B cell (primary cell): ENCODE measurements around the gene RANBP3. TPM values are rescaled to one million over a fixed set of nuclear protein-coding genes. Genes with fewer than 3 reads are reported as not detected.
"Not testable (repeated sequence)": the region's sequence is repeated elsewhere in the genome, so short reads cannot be mapped to it uniquely, and the experiment has no call there.

Source experiments
- ATAC-seq: fragments of 200-7000 bp; cut with Tn5 transposase; one replicate; pipeline ENCODE4 v1.10.0; 2021; ENCODE audit warnings: low read depth, mild to moderate bottlenecking, moderate number of reproducible peaks, moderate library complexity
- CTCF ChIA-PET: fragments of 350-600 bp; sonication (Branson Sonifier 250); formaldehyde crosslinking; loops from one replicate; lab custom pipeline; 2021; ENCODE audit warnings: antibody characterized with exemption, inconsistent platforms; lab: Charles Lee
- POLR2A ChIA-PET: fragments of 350-600 bp; sonication (Branson Sonifier 250); formaldehyde crosslinking; loops from one replicate; lab custom pipeline; 2021; ENCODE audit warnings: antibody characterized with exemption; lab: Charles Lee
- DNase-seq: peaks from one replicate; pipeline ENCODE4 v3.0.0; 2013
- H2AFZ ChIP-seq: 2 replicates; pipeline ENCODE4 v1.6.1; 2012; ENCODE audit warnings: mild to moderate bottlenecking, low read depth, low read length; ENCODE audit not compliant: insufficient read depth, poor library complexity, severe bottlenecking
- H3K27ac ChIP-seq, 2 donors: 1 replicate in 1 of 2; 2 replicates in 1 of 2; pipeline ENCODE4 v1.5.1; 2012 to 2013; ENCODE audit warnings: low read length in 2 of 2, mild to moderate bottlenecking in 2 of 2, moderate library complexity in 1 of 2
- H3K27me3 ChIP-seq, 4 experiments: fragments of 200-600 bp in 1 of 4; sonication (generic) in 1 of 4; replicated peaks in 1 of 4; 1 replicate in 2 of 4; 2 replicates in 2 of 4; pipeline versions ENCODE4 v1.6.1 to v1.7.0; 2013 to 2016; ENCODE audit warnings: low read length in 3 of 4, mild to moderate bottlenecking in 2 of 4, mixed read lengths in 1 of 4, moderate library complexity in 1 of 4; ENCODE audit not compliant: insufficient read depth in 4 of 4, control insufficient read depth in 3 of 4; ENCODE audit errors: control extremely low read depth in 1 of 4
- H3K36me3 ChIP-seq, 2 experiments: replicated peaks in 1 of 2; 1 replicate in 1 of 2; 2 replicates in 1 of 2; pipeline versions ENCODE4 v1.6.1 to v1.7.1; 2013; ENCODE audit warnings: low read length in 1 of 2; ENCODE audit not compliant: insufficient read depth in 2 of 2, control insufficient read depth in 1 of 2; ENCODE audit errors: control extremely low read depth in 1 of 2, extremely low read depth in 1 of 2
- H3K4me1 ChIP-seq, 2 donors: fragments of 200-600 bp in 1 of 2; sonication (generic) in 1 of 2; 1 replicate in 1 of 2; 2 replicates in 1 of 2; pipeline versions ENCODE4 v1.5.1 to v1.6.1; 2013 to 2017; ENCODE audit warnings: low read length in 2 of 2; ENCODE audit not compliant: control insufficient read depth in 2 of 2, insufficient read depth in 2 of 2
- H3K4me2 ChIP-seq: replicated peaks from 2 replicates; pipeline ENCODE3; 2012; ENCODE audit warnings: mild to moderate bottlenecking, low read depth, low read length; ENCODE audit not compliant: poor library complexity, severe bottlenecking
- H3K4me3 ChIP-seq, 5 experiments: fragments of 200-600 bp in 1 of 5; sonication (generic) in 1 of 5; 1 replicate in 3 of 5; 2 replicates in 2 of 5; pipeline versions ENCODE4 v1.5.1 to v1.7.0; 2011 to 2016; ENCODE audit warnings: low read length in 4 of 5, mild to moderate bottlenecking in 4 of 5, low read depth in 2 of 5, control low read depth in 1 of 5, moderate library complexity in 1 of 5; ENCODE audit not compliant: insufficient read depth in 1 of 5; ENCODE audit errors: control extremely low read depth in 1 of 5, extremely low read depth in 1 of 5
- H3K79me2 ChIP-seq: fragments of 200-600 bp; sonication (generic); one replicate; pipeline ENCODE4 v1.6.0; 2016; ENCODE audit warnings: low read length; ENCODE audit not compliant: control insufficient read depth, insufficient read depth
- H3K9ac ChIP-seq: fragments of 200-600 bp; sonication (generic); 2 replicates; pipeline ENCODE4 v1.6.1; 2017; ENCODE audit warnings: mild to moderate bottlenecking, low read length, moderate library complexity
- H3K9me3 ChIP-seq, 3 donors: one replicate each; pipeline versions ENCODE4 v1.6.1 to v1.7.1; 2013; ENCODE audit warnings: low read length in 2 of 3; ENCODE audit not compliant: control insufficient read depth in 2 of 3, insufficient read depth in 1 of 3; ENCODE audit errors: control extremely low read depth in 1 of 3
- H4K20me1 ChIP-seq: 2 replicates; pipeline ENCODE4 v1.6.0; 2012; ENCODE audit warnings: mild to moderate bottlenecking, low read length; ENCODE audit not compliant: insufficient read depth, control insufficient read depth, poor library complexity, severe bottlenecking
- H3K27ac Mint-ChIP-seq: one replicate; pipeline ENCODE4 v1.8.0; 2021; ENCODE audit warnings: mixed read lengths
- H3K27me3 Mint-ChIP-seq: one replicate; pipeline ENCODE4 v1.8.0; 2021; ENCODE audit warnings: mixed read lengths
- H3K4me1 Mint-ChIP-seq: one replicate; pipeline ENCODE4 v1.8.0; 2021; ENCODE audit warnings: mixed read lengths
- H3K4me3 Mint-ChIP-seq: one replicate; pipeline ENCODE4 v1.8.0; 2021; ENCODE audit warnings: mixed read lengths
- H3K9me3 Mint-ChIP-seq: one replicate; pipeline ENCODE4 v1.8.0; 2022; ENCODE audit warnings: mixed read lengths; ENCODE audit not compliant: insufficient read depth
- EZH2 ChIP-seq: IDR thresholded peaks from 2 replicates; pipeline ENCODE4 v1.6.1; 2012; ENCODE audit warnings: borderline replicate concordance, low read depth, mild to moderate bottlenecking, moderate library complexity, low read length; ENCODE audit not compliant: insufficient read depth, poor library complexity, severe bottlenecking
- WGBS: methylation state at CpG from one replicate; pipeline ENCODE4 v1.1.5; 2013; ENCODE audit warnings: missing lambda C conversion rate; ENCODE audit not compliant: insufficient coverage; 5-methylcytosine and 5-hydroxymethylcytosine counted together
- intact Hi-C: fragments of 100-400 bp; cut with micrococcal nuclease; formaldehyde crosslinking; loops from one replicate; pipeline ENCODE4 v1.10.0; 2022
- polyA plus RNA-seq: library from polyadenylated mRNA; depleted of rRNA; stranded (reverse); fragments of >200 nt; gene quantifications from 2 replicates; pipeline ENCODE4 v1.2.3, GENCODE V29; 2012
- total RNA-seq, 2 donors: library from RNA; stranded (reverse); fragments of 120-200 nt in 1 of 2; gene quantifications; 1 replicate in 1 of 2; 2 replicates in 1 of 2; pipeline versions ENCODE4 v1.2.3 to v1.2.4, GENCODE V29; 2013 to 2022
- TF ChIP-seq, protein P1 (sequence below): fragments of 200-600 bp; IDR thresholded peaks from one replicate; pipeline ENCODE4 v1.8.0; 2022; ENCODE audit warnings: antibody characterized with exemption, mild to moderate bottlenecking

RANBP3 gene
- total and polyA plus RNA-seq, 2 donors (not counting 1 experiment from before 2014, with no cell fraction given) = 86.7 to 91.7 TPM

DNA sequence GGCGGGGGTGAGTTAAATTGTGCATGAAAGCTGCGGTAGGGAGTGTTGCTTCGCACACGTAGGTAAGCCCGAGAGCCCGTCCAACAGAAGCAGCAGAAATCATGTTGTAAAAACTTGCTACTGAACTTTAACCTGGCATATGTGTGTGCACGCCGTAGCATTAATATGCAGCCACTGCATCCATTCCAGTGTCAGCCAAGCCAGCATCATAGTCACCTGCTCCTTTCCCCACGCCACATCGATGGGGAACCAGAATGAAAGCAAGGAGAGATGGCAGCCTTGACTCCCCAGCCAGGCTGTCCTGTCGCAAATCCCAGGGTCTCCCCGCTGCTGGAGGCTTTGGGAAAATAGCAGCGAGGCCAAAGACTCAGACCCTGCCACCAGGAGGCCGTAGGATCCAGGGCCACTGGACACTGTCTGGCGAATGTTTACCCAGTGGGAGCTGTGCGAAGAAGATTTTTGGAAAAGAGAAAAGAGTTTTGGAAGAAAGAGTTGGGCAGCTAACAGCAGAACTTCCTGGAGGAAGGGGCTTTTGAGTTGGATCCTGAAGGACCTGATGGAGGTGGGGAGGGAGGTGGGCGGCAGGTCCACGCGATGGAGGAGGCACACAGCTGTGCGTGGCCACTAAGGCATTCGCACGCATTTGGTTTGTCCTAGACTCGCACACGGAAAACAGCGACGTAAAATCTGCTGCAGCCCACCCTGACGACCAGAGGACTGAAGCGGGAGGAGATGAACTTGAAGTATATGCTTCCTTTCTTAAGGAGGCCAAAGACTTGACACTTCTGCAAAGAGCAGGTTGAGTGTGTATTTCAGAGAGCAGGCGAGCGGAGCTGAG, 48.7 kb upstream of the RANBP3 start:
- Histone ChIP-seq H3K79me2 (no peaks in the 10 kb centered on the region), H3K27me3 (no peaks in the 10 kb centered on the region), H3K36me3 (no peaks in the 10 kb centered on the region), H3K4me3 (no peak overlapping the region), H3K27ac (no peak overlapping the region), H3K9me3 (peaks cover 0 to 4% (median 0%) of the 10 kb centered on the region in 3 donors), H3K4me2 (no peak overlapping the region), H3K4me1 (no peaks in the 10 kb centered on the region), H2AFZ (no peak overlapping the region), H3K9ac (no peak overlapping the region), H4K20me1 (no peaks in the 10 kb centered on the region)
- CTCF ChIA-PET = interaction anchor here (1.5 kb wide), 1 partner anchor 59 kb away, joined by 6 read pairs; no protein-coding TSS in a partner anchor
- H3K4me3 Mint-ChIP-seq = no peak overlapping the region
- 97% methylated on average over 29 of the region's 30 CpGs for WGBS
- TF ChIP-seq, protein P1, sequence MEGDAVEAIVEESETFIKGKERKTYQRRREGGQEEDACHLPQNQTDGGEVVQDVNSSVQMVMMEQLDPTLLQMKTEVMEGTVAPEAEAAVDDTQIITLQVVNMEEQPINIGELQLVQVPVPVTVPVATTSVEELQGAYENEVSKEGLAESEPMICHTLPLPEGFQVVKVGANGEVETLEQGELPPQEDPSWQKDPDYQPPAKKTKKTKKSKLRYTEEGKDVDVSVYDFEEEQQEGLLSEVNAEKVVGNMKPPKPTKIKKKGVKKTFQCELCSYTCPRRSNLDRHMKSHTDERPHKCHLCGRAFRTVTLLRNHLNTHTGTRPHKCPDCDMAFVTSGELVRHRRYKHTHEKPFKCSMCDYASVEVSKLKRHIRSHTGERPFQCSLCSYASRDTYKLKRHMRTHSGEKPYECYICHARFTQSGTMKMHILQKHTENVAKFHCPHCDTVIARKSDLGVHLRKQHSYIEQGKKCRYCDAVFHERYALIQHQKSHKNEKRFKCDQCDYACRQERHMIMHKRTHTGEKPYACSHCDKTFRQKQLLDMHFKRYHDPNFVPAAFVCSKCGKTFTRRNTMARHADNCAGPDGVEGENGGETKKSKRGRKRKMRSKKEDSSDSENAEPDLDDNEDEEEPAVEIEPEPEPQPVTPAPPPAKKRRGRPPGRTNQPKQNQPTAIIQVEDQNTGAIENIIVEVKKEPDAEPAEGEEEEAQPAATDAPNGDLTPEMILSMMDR = no peak
- no peak for TF ChIP-seq EZH2
- H3K4me1 Mint-ChIP-seq = peaks cover 2% of the 10 kb centered on the region
- no peak overlapping the region for H3K27ac Mint-ChIP-seq
- POLR2A ChIA-PET = interaction anchor here (0.6 kb wide), 1 partner anchor 44 kb away, joined by 9 read pairs; no protein-coding TSS in a partner anchor
- no peaks in the 10 kb centered on the region for H3K9me3 Mint-ChIP-seq
- ATAC-seq (no peak), DNase-seq (no peak)
- intact Hi-C loops = no loop called here
- H3K27me3 Mint-ChIP-seq = no peaks in the 10 kb centered on the region

DNA sequence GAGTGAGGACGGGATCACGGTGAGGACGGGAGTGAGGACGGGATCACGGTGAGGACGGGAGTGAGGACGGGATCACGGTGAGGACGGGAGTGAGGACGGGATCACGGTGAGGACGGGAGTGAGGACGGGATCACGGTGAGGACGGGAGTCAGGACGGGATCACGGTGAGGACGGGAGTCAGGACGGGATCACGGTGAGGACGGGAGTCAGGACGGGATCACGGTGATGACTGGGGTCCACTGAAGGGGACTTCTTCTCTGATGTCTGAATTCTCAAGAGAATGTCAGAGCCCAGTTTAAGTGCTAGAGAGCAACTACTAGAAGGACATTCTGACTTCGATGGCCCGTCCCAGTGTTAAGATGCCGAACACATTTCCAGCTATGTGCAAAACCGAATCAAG, 46.8 kb upstream of the RANBP3 start:
- H3K9ac ChIP-seq, H3K4me2 ChIP-seq, H3K27ac Mint-ChIP-seq, H3K36me3 ChIP-seq, H3K27ac ChIP-seq, H3K79me2 ChIP-seq, H3K27me3 ChIP-seq, ATAC-seq, H3K4me1 ChIP-seq, H4K20me1 ChIP-seq, H3K27me3 Mint-ChIP-seq, H3K9me3 ChIP-seq, H3K4me3 Mint-ChIP-seq, H3K4me1 Mint-ChIP-seq, DNase-seq, H3K9me3 Mint-ChIP-seq, H3K4me3 ChIP-seq, H2AFZ ChIP-seq: not testable (repeated sequence)
- ChIA-PET POLR2A (interaction anchor here (0.6 kb wide), 1 partner anchor 243 kb away, joined by 3 read pairs; no protein-coding TSS in a partner anchor), CTCF (interaction anchor here (1.1 kb wide), 1 partner anchor 220 kb away, joined by 3 read pairs; the partner anchor contains the start of gene NRTN)
- 98% methylated on average over 18 of the region's 27 CpGs for WGBS
- intact Hi-C loops = loop anchor here (5.0 kb wide), 1 partner anchor 57 kb away; no protein-coding TSS in a partner anchor
